Ureter (tissue), 1 donor: ENCODE data around the gene CDK2. TPM values are rescaled to one million over a fixed set of nuclear protein-coding genes. Genes with fewer than 3 reads are reported as not detected.
"Not testable (repeated sequence)": the region's sequence is repeated elsewhere in the genome, so short reads cannot be mapped to it uniquely, and the experiment has no call there.

Experiments
- DNase-seq: peaks from one replicate; pipeline ENCODE4 v3.0.0-alpha.2; 2020; ENCODE audit warnings: low spot score
- total RNA-seq: library from RNA; stranded (reverse); gene quantifications from one replicate; pipeline ENCODE4 v1.2.4, GENCODE V29; 2023
- donor health status: DM: yes; HTN: yes; CAD: no.

CDK2 gene
- total RNA-seq, 1 donor from 2014 or later, result 23.2 TPM

DNA sequence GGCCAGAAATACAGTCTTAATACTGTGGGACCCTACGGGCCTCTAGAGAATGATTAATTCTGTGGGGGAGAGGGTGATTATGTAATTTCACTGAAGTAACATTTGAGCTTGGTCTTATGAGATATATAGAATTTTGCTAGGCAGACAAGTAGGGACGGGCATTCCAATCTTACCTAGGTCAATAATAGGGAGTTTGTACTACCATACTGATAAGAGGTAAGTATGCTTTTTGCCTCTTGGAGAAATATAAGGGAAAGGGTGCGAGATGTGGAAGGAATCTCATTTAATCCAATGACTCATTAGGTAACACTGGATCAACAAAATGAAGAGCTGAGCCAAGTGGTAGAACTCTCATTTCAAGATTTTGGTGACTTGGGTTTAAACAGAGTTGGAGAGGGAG lies 12.4 kb downstream of the CDK2 start:
- DNase-seq, result no peak

DNA sequence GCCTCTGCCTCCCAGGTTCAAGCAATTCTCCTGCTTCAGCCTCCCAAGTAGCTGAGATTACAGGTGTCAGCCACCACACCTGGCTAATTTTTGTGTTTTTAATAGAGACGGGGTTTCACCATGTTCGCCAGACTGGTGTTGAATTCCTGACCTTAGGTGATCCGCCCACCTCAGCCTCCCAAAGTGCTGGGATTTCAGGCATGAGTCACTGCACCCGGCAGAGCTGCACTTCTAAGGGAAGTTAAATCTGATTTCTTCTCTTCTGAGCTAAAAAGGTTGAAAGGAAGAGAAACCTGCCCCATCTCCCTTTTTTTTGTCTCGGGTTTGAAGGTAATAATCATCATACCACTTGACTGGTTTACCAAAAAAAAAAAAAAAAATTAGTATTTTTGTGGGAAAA lies 15.3 kb downstream of the CDK2 start:
- DNase-seq, result not testable (repeated sequence)

DNA sequence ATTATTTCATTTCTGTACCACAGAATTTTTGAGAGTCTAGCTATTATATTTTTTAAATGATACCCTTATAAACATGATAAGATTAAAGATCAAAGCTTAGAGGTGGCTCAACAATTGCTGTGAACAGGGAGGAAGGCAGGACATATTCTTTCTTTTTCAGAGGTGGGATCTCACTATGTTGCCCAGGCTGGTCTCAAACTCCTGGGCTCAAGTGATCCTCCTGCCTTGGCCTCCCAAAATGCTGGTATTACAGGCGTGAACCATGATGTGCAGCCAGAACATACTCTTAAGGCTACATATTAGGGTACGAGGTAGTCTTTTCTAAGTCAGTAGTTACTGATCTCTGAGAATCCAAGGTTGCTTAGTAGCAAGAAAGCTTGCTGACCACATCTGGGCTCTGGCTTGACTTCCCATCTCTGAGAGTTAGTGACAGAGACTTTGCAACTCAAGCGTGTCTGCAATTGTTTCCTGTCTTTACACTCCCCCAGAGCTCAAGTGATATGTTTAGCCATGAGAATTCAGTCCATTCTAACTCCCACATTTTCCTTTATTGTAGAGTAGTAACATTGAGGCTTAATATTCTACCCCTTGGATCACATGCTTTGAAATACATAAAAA lies 15.8 kb downstream of the CDK2 start:
- no peak for DNase-seq

DNA sequence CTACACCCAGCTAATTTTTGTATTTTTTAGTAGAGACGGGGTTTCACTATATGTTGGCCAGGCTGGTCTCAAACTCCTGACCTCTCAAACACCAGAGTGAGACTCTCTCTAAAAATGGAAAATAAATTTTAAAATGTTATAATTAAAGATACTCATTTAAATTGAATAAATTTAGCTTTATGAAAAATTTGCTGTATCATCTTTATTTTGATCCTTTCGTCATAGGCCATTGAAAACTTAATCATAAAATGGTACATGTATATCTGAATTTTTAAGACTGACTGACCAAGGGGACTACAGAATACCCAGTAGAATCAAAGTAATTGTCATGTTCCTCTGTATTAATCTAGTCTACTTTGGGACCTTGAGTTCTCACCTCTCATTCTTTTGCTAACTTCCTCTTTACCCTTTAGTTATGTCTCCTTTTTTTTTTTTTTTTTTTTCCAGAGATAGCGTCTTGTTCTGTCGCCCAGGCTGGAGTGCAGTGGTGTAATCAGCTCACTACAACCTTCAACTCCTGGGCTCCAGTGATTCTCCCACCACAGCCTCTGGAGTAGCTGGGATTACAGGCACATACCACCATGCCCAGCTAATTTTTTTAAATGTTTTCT lies 16.7 kb downstream of the CDK2 start:
- DNase-seq, result no peak

DNA sequence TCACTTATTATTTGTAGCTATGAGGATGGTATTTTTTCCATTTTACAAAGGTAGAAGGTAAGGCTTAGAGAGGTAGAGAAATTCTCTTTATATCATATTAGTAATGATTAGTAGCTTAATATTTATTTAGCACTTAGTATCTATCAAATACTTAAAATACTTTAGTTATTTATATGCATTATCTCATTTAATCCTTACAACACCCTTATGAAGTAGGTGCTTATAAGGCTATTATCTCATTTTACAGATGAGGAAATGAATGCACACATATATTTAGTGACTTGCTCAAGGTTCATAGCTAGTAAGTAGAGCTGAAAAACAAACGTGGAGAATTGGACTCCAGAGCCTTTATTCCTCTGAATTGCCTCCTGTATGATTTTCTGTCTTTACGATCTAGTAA lies 18.2 kb downstream of the CDK2 start:
- DNase-seq, result no peak

DNA sequence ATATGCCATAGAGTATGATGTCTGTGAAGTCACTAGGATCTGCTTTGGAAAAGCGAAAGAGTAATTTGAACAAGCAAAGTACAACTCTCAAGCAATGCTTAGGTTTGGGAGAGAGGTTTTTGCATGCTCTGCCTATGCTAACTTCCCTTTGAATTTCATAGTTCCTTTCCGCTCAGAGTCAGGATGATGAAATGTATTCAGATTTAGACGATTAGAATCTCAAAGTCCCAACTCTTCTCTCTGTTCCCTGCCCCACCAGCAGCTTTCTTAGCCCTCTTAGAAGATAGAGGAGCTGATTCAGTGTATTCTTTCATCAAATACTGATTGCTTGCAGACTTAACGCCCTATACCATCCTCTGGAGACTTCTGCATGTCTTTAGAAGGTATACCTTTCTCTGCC lies 18.7 kb downstream of the CDK2 start:
- no peak for DNase-seq

DNA sequence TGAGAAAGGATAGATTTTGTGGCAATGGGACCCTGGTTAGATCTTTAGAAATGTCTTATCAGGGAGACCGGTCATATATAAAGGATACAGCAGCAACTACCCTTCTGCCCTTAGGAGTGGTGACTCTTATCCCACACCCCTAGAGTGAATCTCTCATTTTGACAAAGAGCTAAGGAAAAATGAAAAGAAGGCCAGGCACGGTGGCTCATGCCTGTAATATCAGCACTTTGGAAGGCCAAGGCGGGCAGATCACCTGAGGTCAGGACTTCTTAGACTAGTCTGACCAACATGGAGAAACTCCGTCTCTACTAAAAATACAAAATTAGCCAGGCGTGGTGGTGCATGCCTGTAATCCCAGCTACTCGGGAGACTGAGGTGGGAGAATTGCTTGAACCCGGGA lies 19.3 kb downstream of the CDK2 start:
- not testable (repeated sequence) for DNase-seq

DNA sequence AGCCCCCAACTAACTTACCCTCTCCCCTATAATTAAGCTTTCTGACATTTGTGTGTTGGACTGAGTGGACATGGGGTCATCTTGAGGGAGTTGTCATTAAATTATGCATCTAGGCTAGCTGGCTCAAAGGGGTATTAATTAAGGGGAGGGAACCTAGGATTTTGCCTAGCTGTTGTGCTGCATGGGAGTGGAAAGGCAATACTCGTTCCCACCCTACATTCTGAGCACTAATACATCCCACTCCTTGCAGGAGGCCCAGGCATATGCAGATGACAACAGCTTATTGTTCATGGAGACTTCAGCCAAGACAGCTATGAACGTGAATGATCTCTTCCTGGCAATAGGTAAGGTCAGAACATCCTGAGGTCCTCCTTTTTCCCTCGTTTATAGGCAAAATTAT lies 24.5 kb downstream of the CDK2 start:
- no peak for DNase-seq

DNA sequence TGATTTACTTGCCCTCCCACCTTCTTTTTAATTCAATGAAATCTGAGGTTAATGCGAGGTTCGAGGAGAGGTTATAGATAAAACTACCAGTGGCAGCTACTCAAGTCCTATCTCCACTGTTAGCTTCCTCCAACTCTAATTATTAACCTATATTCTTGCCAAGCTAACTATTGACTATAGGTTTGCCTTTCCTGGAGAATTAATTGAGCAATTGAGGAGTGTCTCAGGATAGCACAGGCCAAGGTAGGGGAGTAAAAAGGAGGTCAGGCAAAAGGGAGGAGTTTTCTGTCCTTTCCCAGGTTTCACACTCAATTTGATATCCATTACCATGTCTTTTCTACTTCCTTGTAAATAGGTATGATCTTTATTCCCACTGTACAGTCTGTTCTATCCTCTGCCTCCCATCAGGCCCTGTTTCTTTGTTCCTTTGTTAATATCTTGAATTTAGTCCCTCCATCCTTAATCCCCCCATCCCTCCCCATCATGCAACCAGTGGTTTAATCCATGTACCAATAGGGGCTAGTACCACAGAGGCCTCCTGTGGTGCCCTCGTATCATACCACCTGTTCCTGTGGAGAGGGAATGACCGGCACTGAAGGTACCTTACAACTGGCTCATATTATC lies 26.7 kb downstream of the CDK2 start:
- DNase-seq, result no peak

DNA sequence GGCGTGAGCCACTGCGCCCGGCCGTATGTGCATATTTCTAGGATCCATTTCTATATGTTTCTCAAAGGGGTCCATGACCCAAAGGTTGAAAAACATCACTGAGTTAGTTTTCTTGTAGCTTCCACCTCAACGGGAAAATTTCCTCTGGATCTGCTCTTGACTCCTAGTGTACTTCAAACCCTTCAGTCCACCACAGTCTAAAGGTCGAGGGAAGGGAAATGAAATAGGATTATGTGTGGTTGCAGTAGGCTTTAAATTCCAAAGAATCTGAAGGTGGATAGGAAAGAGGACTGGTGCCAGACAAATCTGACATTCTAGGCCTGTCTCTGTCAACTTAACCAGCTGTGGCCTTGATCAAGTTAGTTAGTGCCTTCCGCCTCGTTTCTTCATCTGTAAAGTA lies 28.7 kb downstream of the CDK2 start:
- DNase-seq, result no peak

DNA sequence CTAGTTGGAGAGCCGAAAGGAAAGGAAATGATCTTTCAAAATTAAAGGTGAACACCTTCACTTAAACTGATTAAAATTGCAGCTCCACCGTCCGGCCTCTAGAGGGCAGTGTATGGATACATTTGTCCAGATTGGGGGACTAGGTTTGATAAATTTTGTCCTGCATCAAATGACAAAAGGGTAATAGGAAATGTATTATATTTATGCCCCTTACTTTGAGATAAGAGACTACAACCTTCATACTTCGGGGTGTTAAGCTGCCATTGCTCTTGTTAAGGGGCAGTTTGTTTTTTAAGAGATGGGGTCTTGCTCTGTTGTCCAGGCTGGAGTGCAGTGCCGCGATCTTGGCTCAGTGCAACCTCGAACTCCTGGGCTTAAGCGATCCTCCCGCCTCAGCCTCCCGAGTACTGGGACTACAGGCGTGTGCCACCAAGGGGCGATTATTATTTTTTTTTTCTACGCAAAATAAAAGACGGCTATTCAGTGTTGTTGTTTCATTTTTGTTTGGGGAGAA lies 29.6 kb downstream of the CDK2 start:
- peak; percentile 74 for DNase-seq

DNA sequence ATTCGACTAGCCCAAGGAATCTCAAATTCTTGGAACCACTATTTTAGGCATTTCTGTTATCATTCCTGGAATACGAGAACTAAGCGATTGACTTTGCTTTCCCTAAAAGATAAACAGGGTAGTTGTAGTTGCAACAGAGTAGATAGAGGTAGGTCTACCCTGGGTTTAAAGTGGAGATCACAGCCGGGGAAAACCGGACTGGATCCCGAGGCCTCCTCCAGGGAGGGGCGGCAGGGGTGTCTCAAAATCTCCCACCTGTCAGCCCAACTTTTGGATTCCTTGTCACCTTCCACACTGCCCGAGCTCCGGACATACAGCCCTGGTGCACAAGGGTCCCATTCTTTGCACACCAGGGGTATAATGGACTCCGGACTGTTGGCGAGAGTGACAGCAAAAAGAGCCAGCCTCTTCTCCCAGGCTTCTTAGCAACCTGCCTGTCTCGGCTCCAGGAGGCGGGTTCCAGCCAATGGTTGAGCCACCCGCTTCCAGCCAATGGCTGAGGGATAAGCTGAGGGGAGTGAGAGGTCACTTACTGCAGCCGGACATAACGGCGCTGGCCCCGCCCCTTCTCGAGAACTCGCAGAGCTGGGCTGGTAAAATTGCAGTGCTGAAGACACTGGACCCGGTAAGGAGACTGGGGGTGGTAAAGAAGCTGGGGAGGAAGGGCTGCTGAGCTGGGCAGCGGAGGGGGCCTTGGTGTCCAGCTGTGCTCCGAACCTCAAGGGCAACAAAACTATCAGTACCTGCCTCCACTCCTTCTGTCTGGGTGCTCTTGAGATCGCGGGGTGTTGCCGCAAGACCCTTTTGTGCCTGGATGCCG lies 30.3 kb downstream of the CDK2 start, which contains the start of gene SUOX:
TSS of gene SUOX (plus strand) at position 562 of the 820 bp plus-strand sequence. CDS start 4,946 bp downstream, outside the sequence.
- peak; percentile 98 for DNase-seq

DNA sequence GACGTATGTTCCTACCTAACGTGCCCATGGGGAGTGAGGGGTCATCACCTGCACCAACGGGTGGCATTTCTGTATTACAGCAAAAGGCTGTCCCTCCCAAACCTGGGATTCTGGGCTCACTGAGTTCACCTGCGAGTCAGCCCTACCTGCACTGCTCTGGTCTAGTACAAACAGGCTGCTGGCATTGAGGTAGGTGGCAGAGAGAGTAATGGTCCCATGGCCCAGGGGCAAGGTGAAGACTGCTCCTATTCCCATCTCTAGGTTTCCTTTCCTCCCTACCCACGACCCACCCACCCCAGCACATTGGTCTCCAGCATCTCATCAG lies 30.9 kb downstream of the CDK2 start:
- DNase-seq, result no peak

DNA sequence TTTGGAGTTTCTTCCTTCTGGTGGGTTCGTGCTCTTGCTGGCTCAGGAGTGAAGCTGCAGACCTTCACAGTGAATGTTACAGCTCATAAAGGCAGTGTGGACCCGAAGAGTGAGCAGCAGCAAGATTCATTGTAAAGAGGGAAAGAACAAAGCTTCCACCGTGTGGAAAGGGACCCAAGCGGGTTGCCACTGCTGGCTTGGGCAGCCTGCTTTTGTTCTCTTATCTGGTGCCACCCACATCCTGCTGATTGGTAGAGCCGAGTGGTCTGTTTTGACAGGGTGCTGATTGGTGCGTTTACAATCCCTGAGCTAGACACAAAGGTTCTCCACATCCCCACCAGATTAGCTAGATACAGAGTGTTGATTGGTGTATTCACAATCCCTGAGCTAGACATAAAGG lies 32.9 kb downstream of the CDK2 start:
- not testable (repeated sequence) for DNase-seq

DNA sequence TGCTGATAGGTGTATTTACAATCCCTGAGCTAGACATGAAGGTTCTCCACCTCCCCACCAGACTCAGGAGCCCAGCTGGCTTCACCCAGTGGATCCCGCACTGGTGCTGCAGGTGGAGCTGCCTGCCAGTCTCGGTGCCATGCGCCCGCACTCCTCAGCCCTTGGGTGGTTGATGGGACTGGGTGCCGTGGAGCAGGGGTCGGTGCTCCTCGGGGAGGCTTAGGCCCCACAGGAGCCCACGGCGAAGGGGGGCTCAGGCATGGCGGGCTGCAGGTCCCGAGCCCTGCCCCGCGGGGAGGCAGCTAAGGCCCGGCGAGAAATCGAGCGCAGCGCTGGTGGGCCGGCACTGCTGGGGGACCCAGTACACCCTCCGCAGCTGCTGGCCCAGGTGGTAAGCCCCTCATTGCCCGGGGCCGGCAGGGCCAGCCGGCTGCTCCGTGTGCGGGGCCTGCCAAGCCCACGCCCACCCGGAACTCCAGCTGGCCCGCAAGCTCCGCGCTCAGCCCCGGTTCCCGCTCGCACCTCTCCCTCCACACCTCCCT lies 33.4 kb downstream of the CDK2 start:
- DNase-seq, result not testable (repeated sequence)

DNA sequence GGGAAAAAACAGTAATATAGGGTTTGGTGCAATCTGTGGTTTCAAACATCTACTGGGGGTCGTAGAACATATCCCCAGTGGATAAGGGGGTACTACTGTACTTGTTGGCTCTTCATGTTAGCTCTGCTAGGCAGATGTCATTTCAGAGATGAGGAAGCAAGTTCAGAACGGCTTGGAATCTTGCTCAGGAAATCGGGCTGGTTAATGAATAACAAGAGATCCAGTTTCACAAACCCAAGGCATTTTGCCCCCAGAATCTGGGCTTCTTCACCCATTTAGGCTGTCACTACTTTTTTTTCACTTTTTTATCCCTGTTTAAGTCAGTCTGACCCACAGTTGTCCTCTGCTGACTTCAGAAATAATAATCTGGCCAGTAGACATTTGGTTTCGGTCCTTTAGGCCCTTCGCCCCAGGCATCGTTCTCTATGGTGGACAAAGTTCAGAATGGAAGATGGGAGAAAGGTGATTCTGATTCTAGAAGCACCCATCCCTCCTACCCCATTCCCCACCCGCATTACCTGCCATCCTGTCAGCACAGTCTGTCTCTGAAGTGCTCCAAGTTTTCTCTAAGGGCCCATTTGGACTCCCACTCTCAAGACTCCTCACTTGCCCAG lies 35.0 kb downstream of the CDK2 start:
- no peak for DNase-seq

DNA sequence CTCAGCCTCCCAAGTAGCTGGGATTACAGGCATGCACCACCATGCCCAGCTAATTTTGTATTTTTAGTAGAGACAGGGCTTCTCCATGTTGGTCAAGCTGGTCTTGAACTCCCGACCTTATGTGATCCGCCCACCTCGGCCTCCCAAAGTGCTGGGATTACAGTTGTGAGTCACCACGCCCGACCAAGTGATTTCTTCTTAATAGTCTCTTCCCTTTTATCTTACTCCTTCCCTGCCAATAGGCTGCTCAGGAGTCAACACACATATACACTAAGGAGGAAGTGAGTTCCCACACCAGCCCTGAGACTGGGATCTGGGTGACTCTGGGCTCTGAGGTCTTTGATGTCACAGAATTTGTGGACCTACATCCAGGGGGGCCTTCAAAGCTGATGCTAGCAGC lies 36.7 kb downstream of the CDK2 start:
- not testable (repeated sequence) for DNase-seq

DNA sequence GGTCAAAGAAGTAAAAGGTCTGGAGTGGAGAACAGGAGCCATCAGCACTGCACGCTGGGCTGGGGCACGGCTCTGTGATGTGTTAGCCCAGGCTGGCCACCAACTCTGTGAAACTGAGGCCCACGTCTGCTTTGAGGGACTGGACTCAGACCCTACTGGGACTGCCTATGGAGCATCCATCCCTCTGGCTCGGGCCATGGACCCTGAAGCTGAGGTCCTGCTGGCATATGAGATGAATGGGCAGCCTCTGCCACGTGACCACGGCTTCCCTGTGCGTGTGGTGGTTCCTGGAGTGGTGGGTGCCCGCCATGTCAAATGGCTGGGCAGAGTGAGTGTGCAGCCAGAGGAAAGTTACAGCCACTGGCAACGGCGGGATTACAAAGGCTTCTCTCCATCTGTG lies 37.6 kb downstream of the CDK2 start:
- no peak for DNase-seq

DNA sequence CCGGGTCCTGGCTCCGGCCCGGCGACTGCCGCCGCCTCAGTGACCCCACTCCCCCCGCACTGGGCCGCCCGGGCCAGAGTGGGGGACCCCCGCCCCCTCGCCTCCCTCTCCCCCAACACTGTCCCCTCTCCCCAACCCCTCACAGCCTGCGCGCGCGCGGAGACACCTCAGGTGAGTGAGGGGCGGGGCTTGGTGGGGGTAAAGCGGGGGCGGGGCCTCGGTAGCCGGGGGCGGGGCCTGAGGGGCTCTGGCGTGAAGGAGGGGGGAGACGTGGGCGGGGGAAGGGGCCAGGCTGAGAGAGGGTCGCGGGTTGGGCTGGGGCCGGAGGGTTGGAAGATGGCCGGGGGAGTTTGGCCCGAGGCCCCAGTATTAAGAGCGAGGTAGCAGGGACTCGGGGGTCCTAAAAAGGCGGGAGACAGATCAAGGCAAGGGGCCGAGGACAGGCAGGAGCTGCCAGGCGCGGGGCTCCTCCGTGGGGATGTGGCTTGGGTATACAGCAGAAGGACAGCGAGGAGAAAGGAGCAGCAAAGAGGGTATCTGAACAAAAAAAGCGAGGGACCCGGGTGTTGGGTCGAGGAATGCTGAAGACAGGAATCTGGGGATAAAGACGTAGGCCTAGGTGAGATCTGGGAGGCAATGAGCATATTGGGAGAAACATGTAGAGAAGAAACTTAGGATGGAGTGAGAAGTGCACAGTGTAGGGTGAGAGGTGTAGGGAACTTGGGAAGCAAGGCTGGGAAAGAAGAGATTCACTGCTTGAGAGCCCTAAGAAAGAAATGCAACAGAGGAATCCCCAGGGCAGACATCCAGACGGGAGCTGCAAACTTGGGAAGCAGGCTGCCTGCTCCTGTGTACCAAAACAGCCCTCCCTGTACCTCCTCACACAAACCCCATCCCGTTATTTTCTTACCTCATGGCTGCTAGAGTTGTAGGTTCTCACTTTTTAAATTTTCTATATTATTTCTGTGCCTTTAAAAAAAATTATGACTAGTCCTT lies 41.2 kb downstream of the CDK2 start:
- DNase-seq, result peak; percentile 61

DNA sequence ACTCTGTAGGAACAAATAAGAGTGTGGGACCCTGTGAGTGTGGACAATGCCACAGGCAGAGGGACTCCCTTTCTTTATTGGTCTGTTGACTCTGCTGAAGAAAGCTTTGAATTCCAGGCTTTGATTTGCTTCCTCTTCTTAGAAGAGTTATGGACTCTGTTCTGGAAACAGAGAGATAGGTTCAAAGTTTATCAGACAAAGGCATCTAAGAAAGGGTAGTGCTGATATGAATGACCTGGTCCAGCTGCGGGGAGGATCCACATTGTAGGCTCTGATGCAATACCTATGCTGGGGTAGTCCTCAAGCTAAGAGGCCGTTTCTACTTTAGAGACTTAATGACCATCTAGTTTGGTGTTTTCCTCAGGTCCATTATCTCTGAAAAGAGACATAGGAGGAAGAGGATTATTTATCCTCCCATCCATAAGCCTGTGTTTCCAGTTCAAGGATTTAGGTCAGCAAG lies 43.5 kb downstream of the CDK2 start:
- DNase-seq, result no peak
